Measurements from ENCODE around the gene TMEM109. TPM values are rescaled to one million over a fixed set of nuclear protein-coding genes. Genes with fewer than 3 reads are reported as not detected.

TMEM109 gene
- polyA plus RNA-seq, 3 donors, result 86.2 to 91.3 (median 86.6) TPM

DNA sequence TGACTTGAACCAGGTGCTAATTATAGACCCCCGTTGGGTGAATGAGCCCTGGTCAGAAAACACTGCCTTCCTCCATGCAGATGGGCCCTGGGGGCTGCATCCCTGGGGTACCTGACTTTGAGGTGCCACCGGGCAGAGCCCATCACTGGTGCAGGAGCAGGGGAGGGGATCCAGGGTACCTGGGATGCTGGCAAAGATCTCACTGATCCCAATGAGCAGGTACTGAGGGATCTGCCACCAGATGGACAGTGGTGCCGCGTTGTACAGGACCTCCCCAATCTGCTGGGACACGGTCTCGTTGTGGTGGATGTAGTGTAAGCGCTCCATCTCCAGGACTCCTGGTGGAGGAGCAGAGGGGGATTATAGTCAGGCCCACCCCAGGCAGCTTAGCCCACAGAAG, 25.3 kb downstream of the TMEM109 start:
- no peak for DNase-seq (ENCODE audit: low read depth in 3 of 3, low spot score in 2 of 3)

DNA sequence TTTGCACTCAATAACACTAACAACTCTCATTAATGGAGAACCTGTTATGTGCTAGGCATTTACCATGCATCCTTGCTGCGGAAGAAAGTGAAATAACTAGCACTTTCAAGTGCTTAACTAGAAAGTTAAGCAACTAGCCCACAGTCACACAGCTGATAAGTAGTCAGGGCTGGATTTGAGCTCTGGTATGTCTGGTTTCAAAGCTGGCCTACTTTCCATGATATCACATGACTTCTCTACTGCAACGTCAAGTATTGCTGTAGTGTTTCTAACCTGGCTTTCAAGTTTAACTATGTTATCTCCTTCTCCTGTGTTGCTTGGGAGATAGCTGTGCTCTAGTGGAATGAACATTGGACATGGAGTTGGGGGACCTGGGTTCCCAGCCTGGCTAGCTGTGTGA, 25.9 kb downstream of the TMEM109 start:
- DNase-seq (ENCODE audit: low read depth in 3 of 3, low spot score in 2 of 3), result no peak

DNA sequence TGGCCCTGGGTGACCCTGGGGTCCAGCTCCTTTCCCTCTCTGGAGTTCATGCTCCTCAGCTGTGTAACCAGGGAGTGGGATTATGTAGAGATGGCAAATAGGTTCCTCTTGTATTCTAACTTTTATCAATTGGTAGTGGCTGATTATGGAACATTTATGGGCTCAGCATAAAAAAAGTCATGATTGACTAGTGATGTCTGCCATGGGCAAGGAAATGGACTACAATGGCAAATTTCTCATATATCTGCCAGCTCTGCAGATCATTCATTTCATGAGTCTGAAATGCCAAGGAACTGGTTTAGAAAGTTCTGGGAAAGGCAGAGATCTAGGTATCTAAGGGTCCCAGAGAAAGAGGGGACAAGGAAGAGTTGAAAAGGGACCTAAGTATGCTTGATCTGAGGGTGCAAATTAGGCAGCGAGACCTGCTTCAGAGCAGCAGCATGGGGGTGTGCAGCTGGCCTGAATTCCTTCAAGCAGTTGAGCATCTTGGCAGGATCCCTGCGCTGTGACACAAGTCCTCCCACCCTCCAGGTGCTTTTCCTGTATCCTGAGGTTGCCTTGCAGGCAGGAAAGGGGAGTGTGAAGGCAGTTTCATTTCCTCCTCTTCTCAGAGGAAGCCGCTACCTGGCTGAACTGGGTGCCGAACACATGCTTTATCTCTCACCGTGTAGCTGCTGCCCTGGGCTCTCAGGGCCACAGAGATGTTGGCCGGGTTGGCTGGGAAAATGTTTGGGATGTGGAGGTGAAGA, 27.6 kb downstream of the TMEM109 start:
- DNase-seq (ENCODE audit: low read depth in 3 of 3, low spot score in 2 of 3), result no peak

DNA sequence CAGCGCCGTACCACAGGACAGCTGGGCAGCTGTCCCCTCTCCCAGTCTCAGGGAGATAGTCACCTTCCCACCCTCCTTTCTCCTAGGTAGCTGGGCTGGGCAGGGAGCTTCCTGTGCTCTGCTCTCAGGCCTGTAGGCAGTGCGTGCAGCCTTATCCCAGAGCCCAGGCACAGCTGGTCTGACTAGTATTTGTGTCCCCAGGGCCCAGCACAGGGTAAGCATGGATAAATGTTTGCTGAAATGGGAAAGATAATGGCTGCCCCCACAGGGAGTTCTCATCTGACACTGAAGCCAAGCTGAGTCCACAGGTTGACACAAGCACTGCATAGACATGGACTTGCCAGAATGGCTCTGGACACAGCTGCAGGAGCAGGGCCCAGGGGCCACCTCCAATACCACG, 28.3 kb downstream of the TMEM109 start:
- DNase-seq (ENCODE audit: low read depth in 3 of 3, low spot score in 2 of 3), result no peak

DNA sequence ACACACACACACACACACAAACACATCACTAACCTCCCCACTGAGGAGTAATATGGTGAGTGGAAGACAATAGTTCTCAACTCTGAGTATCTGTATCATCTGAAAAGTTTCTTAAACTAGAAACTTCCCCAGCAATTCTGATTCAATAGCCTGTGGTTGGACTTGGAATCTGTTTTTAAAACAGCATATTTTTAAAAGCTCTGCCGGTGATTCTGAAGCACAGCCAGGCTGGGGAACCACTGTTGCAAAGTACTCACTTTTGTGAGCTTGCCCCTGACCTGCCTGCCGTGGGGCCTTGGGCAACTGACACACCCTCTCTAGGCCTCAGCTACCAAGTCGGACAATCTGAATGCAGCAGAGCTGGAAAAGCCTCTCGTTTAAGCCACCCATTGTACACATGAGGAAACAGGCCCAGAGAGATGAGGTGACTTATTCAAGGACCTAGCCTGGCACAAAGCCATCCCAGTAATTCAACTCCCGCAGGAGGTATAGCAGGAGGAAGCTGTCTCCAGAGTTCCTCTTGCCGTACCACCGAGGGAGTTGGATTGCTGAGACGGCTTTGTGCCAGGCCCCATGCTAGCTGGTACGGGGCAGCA, 29.1 kb downstream of the TMEM109 start:
- DNase-seq (ENCODE audit: low read depth in 3 of 3, low spot score in 2 of 3), result no peak

DNA sequence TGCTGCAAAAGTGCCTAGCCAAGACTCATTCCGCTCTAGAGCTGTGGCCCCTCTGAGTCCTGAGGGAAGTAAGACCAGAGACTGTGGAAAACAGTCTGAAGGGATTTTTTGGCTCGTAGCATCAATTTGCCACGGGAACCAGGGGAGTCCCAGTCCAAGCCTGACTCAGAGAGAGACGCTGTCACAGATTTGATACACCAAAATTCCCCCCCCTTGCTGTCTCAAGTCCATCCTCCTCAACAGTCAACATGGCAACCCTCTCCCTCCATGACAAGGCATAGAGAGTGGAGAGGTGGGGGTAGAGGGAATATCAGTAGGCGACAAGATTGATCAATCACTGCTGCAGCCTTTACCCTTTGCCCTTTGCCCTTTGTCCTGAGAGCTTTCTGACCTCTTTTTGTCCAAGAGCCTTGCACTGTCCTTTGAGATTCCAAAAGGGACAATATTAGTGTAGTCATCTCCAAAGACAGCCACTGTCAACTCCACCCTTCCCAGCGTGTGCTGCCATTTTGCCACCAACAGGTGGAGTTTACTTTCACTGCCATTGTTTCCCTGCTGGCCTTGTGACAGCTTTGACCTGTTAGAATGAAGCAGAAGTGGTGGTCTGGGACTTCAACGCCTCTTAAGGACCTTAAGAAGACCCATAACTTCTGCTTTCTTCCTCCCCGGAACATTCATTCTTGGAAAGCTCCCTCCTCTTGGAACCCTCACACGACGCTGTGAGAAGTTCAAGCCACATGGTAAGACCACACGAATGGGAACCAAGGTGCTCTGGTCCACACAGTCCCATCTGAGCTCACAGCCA, 30.7 kb downstream of the TMEM109 start:
- no peak for DNase-seq (ENCODE audit: low read depth in 3 of 3, low spot score in 2 of 3)

DNA sequence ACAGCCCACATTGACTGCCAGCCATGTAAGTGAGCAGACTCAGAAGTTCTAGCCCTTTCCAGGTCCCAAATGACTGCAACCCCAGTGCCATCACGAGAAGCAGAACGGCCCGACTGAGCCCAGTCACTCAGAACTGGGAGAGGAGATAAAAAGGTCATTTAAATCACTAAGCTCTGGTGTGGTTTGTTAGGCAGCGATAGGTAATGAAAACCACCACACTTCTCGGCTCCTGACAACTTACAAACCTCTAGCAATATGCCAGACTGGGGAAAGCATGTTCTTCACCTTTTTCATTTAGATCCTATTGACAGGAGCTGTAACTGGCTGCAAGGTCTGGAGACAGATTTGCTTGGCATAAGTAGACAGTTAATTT, 31.3 kb downstream of the TMEM109 start:
- no peak for DNase-seq (ENCODE audit: low read depth in 3 of 3, low spot score in 2 of 3)

DNA sequence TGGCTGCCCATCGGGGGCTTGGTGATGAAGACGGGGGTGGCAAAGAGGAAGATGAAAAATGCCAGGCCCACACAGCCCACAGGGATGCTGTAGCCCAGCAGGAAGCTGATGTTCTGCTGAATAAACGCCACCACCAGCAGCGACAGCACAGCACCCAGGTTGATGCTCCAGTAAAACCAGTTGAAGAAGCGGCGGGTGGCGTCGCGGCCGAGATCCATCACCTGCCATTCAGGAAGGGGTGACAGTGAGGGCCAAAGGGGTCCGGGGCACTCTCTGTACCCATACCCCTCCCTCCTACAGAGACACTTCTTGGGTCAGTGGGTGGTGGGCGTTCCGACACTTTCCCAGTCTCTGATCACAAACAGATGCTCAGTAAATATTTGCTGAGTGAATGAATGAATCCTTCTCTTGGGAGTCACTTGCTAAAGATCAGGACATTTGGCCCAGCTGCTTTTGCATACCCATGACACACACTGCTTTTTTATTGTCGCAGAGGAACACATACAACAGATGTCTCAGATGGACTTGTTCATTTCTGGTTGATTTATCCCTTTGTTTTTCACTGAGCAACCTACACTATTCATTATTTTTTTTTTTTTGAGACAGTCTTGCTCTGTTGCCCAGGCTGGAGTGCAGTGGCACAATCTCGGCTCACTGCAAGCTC, 32.8 kb downstream of the TMEM109 start:
- DNase-seq (ENCODE audit: low read depth in 3 of 3, low spot score in 2 of 3), result no peak

DNA sequence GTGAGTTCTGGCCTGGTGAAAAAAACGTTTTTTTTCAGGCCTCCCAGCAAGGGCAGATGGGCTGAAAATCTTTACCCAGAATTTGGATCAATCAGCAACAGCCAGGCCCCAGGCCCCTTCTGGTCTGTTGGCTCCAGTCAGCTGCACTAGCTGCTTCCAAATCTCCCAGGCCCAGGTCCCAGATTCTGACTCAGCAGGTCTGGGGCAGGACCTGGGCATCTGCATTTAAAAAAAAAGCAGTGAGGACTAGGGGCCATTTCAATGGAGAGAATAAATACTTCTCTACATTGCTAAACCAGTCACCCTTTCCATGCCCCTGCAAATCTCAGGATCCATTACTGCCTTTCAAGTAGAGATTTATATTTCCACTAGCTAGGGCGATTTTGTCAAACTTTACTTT, 33.7 kb downstream of the TMEM109 start:
- no peak for DNase-seq (ENCODE audit: low read depth in 3 of 3, low spot score in 2 of 3)

DNA sequence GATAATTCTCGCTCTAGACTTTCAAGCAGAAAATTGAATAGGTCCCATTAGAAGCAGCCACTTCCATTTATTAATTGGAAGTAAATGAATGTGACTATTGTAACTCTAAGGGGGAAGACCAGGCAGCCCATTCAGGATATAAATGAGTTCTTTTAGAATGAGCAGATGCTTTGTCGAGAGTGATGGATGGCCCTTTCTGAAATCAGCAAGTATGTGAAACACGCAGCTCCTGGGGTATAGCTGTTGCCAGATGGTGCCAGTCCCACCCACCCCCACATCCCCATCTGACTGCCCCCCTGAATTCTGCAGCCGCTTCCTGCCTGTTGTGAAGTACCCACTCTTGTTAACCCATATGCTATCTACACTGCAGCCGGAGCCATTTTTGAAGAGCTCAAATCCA, 34.3 kb downstream of the TMEM109 start:
- no peak for DNase-seq (ENCODE audit: low read depth in 3 of 3, low spot score in 2 of 3)

DNA sequence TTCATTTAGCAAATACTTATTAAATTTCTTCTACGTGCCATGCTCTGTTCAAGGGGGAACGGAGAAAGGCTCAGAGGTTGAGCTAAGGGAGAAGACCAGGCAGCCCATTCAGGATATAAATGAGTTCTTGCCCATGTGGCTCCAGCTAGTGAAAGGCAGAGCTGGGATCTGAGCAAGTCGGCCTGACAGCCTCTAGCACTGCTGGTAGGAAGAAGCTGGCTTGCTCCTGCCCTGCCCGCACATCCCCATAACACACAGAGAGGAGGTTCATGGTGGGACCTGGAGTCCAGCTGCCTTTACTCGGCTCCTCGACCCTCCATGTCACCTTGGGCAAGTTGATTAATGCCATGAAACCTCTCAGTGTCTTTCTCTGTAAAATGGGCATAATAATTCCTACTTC, 36.1 kb downstream of the TMEM109 start:
- no peak for DNase-seq (ENCODE audit: low read depth in 3 of 3, low spot score in 2 of 3)

DNA sequence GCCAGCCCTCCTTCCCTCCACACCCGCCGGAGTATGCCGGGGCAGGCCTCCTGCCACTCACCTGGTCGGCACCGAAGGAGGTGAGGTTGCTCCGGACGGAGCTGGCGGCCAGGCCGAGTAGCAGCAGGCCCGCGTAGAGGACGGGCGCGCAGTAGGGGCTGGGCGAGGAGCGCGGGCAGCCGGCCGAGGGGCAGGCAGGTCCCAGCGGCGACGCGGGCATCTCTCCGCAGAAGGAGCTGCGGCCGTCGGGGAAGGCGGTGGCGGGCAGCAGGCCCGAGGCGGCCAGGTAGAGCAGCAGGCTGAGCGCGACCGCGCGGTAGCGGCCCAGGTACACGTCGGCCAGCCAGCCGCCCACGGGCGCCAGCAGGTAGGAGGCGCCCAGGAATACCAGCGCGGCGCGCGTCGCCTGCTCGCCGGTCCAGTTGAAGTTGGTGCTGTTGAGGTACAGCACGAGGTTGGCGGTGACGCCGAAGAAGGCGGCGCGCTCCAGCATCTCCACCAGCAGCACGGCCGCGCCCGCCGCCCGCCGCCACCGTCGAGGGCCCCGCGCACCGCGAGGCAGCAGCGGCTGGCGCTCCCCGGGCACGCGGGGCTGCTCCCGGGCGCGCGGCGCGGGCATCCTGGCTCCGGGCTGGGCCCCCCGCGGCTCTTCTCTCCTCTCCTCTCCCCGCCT, 37.1 kb downstream of the TMEM109 start:
- DNase-seq (ENCODE audit: low read depth in 3 of 3, low spot score in 2 of 3), result no peak

DNA sequence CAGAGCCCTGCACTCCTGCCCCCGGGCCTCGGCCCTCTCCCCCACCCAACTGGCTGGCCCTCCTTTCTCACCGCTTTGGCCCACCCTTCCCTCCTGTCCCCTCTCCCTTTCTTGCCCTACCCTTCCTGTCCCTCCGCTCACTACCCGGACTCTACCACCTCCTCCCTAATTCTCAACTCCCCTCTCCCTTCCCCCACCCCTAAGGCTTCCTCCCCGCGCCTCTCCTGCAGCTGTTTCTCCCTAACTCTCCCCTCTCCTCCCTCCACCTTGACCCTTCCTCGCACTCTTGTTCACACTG, 37.6 kb downstream of the TMEM109 start:
- no peak for DNase-seq (ENCODE audit: low read depth in 3 of 3, low spot score in 2 of 3)

DNA sequence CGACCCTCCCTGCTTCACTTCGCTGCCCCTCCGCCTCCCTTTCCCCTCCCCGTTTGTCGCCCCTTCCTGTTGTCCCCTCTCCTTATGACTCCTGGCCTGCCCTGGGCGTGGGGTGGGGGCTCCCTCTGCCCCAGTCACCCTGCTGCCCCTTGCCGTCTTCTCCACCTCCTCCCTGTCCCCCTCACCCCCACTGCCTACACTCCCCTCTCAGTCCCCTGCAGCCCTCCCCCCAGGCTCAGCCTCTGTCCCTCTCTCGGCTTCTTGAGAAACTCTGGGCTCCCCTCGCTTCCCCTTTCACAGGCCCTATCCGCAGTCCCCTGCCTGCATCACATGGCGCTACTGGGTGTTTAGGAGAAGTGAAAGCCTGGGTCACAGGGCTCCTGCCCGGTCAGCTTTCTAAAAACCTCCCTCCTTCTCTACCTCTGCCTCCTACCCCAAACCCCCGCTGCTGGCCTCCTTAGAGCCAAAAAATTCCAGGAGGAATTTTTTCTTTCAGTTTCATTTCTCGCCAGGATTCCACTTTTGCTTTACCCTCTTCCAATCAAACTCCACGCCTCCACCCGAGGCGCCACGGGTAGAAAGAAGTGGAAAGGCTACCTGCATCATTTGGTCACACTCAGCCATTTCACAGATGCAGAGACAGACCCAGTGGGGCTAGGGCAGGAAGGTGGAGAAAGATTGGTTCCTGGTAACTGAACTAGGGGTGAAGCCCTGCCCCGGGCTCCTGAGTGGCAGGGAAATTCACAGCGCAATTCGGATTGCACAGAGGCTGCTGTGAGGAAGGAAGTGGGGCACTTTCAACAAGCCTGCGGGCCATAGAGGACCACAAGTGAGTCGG, 38.2 kb downstream of the TMEM109 start, which contains the start of gene SLC15A3:
Gene SLC15A3 (minus strand): TSS at position 273 of the 838 bp plus-strand sequence. CDS start 625 bp downstream, outside the sequence.
- peak in 2 of 3 donors; percentile 40 to 41 for DNase-seq (ENCODE audit: low read depth in 3 of 3, low spot score in 2 of 3)

DNA sequence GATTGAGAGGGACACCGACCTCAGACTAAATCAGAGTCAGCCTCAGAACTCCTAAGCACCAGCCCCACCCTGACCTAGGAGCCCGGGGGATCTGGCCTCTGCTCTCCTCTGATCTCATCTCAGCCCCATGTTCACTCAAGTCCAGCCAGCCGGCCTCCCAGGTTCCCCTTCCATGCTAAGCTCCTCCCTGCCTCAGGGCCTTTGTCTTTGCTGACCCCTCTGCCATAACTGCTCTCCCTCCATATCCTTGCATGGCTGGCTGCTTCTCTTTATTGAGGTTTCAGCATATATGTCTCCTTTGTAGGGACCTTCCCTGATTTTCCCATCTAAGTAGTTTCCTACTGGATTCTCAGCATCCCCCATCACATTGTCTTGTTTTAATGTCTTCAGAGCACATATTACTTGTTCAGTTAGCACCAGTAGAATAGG, 38.8 kb downstream of the TMEM109 start:
- no peak for DNase-seq (ENCODE audit: low read depth in 3 of 3, low spot score in 2 of 3)

DNA sequence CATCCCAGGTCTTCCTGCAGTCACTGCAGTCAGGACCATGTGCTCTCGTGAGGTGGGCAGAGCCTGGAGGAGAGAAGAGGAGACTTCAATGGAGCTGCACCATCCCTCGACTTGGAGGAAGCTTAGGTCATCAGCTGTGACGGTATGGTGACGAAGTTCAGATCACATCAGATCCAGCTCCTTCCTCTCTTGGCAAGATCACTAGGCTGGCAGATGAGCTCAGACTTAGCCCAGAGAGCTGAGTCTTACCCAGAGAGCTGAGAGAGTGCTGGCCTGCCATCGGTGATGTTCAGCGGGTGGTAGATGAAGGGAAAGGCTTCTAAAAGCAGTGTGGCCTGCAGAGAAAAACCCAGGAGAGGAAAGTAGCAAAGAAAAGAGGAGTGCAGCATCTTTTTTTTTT, 39.8 kb downstream of the TMEM109 start:
- no peak for DNase-seq (ENCODE audit: low read depth in 3 of 3, low spot score in 2 of 3)

DNA sequence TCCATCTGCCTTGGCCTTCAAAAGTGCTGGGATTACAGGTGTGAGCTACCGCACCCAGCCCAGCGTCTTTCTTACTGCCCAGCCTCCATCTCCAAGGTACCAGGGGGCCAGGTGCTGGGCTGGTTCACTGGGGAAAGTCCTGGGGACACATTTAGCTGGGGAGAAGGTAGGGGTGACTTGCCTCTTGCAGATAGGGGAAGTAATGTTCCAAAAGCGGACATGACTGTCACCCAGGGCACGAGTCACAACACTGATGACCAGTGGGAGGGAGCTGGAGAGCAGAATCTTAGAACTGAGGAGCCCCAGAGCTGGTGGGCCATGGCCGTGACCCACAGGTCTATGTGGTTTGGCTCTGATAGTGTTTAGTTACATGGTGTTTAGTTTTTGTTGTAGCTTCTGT, 40.5 kb downstream of the TMEM109 start:
- DNase-seq (ENCODE audit: low read depth in 3 of 3, low spot score in 2 of 3), result no peak

DNA sequence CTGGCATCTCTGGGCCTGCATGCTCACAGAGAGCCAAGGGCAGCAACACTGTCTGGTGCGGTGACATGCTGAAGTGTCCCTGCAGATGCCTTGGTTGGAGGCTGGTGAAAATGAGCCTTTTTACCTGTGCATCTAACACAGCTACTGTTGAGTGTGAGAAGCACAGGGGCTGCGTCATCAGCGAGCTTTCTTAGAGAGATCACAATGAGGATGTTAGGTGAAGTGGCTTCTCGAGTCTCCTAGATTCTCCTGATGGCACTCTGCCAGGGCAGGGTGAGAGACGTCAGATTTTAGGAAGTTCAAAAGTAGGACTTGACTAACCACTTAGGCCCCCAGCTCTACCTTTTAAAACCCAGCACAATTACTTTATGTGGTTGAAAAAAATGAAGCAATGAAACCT, 41.6 kb downstream of the TMEM109 start:
- DNase-seq (ENCODE audit: low read depth in 3 of 3, low spot score in 2 of 3), result no peak

DNA sequence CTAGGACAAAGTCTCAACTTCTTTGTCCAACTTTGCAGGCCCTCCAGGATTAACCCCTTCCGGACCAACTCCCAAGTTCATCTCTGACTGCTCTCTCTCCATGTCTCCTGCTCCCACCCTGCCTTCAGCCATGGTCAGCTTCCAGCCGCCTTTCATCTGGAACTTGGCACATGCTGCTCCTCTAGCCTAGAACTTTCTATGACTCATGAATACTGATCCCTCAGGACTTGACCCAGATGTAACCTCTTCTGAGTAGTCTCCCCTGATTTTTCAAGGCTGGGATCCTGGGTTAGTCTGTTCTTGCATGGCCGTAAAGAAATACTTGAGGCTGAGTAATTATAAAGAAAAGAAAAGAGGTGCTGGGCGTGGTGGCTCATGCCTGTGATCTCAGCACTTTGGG, 43.2 kb downstream of the TMEM109 start:
- DNase-seq (ENCODE audit: low read depth in 3 of 3, low spot score in 2 of 3), result no peak

DNA sequence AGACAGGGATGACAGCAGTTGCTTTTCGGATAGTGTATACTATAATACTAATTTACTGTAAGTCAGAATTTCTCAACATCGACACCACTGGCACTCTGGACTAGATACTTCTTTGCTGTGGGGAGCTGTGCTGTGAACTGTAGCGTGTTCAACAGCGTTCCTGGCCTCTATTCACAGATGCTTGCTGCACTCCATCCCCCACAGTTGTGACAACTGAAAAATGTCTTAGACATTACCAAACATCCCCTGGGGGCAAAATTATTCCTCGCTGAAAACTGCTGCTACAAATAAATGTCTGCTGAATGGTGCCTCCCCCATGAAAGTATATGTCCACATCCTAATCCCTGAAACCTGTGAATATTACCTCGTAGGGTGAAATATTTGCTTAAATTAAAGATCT, 45.5 kb downstream of the TMEM109 start:
- no peak for DNase-seq (ENCODE audit: low read depth in 3 of 3, low spot score in 2 of 3)
